Activated CD8-positive, alpha-beta memory T cell treated with anti-CD3 and anti-CD28 coated beads for 1 hour (primary cell): ENCODE results near the gene LRIT1.

Source experiments
- DNase-seq, 2 donors: peaks; one replicate each; pipeline ENCODE4 v3.0.0-alpha.2; 2020; ENCODE audit warnings: low read depth in 1 of 2; ENCODE audit errors: extremely low read depth in 1 of 2

Gene LRIT1

GRCh38 chr10:84256510-84257342, 15.4 kb upstream of the LRIT1 start:
- DNase-seq: no peak

DNA sequence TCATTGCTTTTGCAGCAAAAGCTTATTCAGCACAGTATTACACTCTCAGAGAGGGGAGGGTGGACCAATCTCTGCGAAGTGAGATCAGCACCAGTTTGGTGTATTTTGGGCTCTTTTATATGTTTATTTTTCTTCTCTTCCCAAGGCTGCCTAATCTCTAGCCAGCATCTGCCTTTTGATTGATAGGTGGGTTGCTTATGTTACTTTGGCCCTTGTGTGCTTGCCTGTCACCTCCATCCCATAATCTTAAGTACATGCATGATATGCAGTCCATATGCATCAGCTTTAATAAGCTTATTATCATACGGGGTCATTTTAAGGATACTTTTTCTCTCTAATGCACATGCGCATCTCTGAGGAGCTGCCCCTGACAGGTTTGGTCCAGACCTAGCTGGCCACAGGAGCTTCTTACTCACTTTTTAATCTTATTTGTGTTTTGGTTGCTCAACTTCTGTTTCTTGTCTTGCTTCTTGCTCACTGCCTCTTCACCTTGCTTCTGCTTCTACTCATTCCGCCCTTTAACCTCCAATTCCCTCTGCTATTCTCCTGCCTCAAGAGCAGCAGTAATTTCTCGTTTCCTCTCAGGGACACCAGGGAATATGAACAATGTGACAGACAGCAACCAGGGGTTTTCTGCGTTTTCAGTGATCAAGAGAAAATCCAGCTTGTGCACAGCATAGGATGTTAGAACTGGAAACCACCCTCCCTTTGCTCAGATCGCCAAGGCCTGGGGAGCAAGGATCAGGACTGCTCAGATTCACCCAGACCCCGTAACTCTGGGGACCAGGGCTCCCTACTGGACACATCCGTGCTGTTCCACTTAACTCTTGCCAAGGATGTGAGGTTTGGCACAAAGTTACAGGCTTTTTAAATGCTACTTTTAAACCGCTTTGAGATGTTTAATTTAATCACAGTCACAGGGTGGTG, 13.5 kb upstream of the LRIT1 start:
- no peak for DNase-seq

GRCh38 chr10:84248794-84249193, 7.4 kb upstream of the LRIT1 start:
- DNase-seq: no peak

GRCh38 chr10:84247496-84247895, 6.2 kb upstream of the LRIT1 start:
- no peak for DNase-seq

DNA sequence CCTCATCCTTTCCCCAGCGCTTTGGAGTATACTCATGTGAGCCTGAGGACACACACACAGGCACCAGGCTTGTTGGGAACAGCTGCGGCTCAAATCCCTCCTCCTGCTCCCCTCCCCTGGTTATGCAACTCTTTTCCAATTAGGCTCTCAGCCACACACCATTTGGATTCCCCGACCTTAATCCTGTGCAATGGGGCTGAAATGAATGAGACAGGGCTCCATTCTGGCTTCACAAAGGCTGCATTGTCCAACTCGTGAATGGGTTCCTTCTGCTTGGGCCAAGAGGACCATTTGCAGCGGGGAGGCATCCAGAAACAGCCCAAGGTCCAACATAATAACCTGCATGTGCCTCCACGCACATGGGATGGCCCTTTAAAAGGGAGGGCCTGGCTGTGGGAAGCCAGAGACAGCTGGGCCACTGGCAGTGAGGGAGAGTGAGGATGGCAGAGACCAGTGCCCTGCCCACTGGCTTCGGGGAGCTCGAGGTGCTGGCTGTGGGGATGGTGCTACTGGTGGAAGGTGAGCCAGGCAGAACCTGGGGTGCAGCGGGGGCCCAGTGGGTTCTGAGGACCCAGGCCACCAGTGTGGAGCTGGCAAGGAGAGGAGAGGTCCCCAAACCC, 3.4 kb upstream of the LRIT1 start, which contains the start of gene RGR:
Gene RGR, plus strand, starts transcription at position 403 of the 620 bp plus-strand sequence. Its CDS starts 38 bp downstream, at position 441.
- DNase-seq: no peak

GRCh38 chr10:84243759-84244158, 2.4 kb upstream of the LRIT1 start:
- DNase-seq: no peak

GRCh38 chr10:84238909-84239308, 2.4 kb downstream of the LRIT1 start:
- DNase-seq: no peak

DNA sequence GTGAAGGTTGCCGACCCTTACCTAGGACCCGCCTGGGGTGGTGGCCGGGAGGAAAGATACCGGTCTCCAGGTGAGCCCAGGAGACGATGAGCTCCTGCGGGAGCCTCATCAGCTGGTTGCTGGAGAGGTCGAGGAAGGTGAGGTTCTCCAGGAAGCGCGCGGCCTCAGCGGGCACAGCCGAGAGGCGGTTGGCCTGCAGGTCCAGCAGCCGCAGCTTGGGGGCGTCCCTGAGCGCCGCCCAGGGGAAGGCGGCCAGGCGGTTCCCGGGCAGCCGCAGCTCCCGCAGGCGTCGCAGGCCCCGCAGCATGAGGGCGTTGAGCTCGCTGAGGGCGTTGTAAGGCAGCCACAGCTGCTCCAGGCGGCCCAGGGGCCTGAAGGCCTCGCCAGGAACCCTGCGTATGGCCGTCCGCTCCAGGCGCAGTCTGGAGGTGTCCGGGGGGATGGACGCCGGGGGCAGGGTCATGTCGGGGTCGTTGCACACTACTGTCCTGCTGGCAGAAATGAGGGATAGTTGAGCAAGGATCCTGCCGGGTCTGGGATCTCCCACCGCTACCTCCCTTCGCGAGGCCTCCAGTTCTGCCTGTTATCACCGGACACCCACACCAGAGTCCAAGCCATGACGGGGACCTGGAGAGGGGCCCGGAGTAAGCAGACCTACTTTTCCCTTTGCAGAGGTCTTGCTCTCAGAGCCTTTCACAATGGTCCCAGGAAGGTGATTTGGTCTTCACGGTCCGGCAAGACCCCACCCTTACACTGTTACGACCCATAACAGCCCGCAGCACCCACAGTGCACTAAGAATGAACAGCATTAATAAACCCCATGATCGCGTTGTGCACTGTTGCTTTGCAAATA, 3.9 kb downstream of the LRIT1 start:
- no peak for DNase-seq

DNA sequence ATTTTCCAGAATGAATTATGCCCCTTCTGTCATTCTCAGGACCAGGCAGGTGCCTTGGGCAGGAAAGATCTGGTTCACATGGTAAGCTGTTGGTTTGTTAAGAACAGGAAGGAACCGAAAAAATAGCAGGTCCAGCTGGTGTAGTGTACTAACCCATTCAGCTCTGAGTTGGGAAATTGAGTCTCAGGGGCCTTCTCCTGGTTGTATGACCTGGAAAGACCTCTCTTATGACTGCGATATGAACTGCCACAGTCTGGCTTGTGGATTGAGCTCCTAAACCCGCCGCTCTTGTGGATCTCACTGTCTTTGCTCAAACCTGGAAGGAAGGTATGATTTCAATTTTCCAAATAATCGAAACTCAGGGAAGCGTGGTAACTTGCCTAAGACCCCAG, 4.5 kb downstream of the LRIT1 start:
- DNase-seq: no peak

DNA sequence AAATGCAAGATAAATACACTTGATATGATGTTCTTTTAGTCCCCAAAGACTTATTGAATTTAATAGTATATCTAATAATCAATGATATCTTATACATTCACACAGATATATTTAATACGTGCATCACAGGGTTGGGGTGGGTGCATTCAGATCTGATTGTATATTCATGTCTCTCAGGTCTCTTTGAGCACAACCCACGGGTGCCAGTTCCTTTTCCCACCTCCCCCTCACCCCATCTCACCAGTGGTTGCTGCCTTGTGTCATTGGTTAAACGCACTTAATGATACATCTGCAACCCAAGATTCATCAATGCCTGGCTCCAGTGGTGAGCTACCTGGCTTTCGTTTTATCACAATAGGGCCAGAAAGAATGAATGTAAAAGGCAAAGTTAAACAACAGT, 6.2 kb downstream of the LRIT1 start:
- no peak for DNase-seq

GRCh38 chr10:84234479-84234878, 6.9 kb downstream of the LRIT1 start:
- DNase-seq: no peak

- no peak for DNase-seq
These were observed 7.4 kb downstream of the LRIT1 start for GRCh38 chr10:84233940-84234339.

DNA sequence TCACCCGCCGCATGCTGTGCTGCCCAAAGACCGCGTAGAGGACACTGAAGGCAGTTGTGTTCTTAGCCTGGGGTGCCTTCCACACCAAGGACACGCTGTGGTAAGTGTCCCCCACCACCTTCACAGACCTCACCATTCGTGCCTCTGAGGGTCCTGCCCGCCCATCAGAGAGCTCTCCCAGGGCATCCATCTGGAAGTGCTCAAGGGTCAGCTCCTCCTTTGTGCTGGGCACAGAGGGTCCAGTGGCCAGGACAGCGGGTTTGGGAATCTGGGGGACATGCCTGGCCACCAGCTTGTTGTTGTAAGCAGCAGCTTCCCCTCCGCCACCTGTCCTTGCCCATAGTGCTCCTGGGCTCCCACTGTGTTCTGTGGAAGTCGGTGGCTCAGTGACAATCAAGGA, 9.0 kb downstream of the LRIT1 start:
- no peak for DNase-seq

- DNase-seq: no peak
These were observed 11.0 kb downstream of the LRIT1 start for GRCh38 chr10:84230359-84230758.

DNA sequence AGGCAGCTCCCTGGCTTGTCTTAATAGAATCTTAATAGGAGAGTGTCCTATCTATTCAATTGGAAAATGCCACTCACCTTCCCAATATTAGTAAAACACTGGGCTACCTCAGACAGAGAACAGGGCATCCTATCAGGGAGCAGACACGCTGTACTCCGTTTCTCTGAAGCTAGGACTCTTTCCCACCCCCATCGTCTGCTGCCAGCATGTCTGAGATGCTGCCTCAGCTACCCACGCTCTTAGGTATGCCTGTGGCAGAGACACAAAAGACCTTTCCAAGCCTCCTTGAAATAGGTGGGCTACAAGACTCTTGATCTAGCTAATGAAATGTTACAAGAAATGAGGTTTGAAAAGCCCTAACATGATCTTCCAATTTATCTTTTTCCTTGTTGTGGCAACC, 13.5 kb downstream of the LRIT1 start:
- DNase-seq: no peak

DNA sequence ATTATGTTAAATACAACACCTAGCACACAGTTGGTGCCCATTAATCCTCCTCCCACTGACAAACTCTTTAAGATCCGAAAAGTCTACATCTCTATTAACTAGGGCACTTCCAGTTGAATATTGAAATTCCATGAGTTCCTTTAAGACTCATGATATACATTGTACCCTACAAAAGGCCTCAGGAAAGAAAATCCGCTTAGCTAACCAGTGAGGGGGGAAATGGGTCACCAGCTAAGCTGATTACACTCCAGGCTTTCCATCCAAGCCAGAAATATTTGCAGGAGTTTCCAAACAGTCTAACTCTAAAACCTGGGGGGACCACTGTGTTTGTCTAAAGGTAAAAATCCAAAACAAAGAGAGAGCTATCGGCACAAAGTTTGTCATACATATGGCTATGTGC, 14.7 kb downstream of the LRIT1 start:
- no peak for DNase-seq

DNA sequence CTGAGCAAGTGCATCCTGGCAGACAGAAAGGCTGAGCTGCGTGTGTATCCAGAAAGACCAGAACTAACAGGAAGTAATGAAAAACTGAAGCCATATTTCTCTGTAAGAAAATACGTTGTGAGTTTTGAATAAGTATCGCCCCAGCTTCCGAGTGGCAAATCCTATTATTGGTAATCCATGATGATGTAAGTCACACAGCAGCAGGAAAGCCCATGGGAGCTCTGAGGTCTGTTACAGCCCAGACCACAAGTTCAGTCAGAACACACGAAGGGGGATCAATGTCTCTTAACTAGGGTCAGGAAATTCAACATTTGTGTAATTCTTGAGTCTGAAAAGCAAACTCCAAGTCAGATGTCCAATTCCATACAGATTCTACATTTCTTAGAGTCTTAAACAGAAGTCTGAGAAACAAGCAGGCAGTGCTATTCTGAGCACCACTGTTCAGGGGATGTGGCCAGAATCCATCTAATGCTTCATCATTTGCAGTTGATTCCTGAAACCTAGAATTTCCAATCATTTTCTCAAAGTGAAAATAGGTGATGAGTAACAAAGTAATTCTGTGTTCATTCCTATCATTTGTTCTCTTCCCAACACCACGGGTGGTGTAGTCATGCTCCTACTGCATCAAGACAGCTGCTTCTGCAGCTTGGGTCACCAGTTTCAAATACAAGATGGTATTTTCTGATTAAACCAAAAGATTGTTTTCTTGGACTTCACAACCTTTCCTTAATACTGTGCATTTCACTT, 15.7 kb downstream of the LRIT1 start, which contains the start of gene LRIT2:
Gene LRIT2, minus strand, starts transcription at position 118 of the 747 bp plus-strand sequence. Its CDS starts 24 bp downstream, at position 94.
- DNase-seq: no peak

- no peak for DNase-seq
These were observed 16.8 kb downstream of the LRIT1 start for GRCh38 chr10:84224411-84225028.

GRCh38 chr10:84221916-84222315, 19.4 kb downstream of the LRIT1 start:
- no peak for DNase-seq
